GM23248 (cell line): Measurements from ENCODE around the gene MPRIP.

Experiments used
- EZH2 ChIP-seq: fragments of 200-600 bp; sonication (generic); IDR thresholded peaks from 2 replicates; pipeline ENCODE4 v1.6.1; 2018; ENCODE audit warnings: antibody characterized with exemption, mild to moderate bottlenecking; ENCODE audit not compliant: insufficient read depth, poor library complexity, severe bottlenecking
- EZH2phosphoT487 ChIP-seq: fragments of 200-600 bp; sonication (generic); IDR thresholded peaks from 2 replicates; pipeline ENCODE4 v1.6.1; 2018; ENCODE audit warnings: antibody characterized with exemption, moderate library complexity, mild to moderate bottlenecking, low read depth; ENCODE audit not compliant: insufficient read depth

DNA sequence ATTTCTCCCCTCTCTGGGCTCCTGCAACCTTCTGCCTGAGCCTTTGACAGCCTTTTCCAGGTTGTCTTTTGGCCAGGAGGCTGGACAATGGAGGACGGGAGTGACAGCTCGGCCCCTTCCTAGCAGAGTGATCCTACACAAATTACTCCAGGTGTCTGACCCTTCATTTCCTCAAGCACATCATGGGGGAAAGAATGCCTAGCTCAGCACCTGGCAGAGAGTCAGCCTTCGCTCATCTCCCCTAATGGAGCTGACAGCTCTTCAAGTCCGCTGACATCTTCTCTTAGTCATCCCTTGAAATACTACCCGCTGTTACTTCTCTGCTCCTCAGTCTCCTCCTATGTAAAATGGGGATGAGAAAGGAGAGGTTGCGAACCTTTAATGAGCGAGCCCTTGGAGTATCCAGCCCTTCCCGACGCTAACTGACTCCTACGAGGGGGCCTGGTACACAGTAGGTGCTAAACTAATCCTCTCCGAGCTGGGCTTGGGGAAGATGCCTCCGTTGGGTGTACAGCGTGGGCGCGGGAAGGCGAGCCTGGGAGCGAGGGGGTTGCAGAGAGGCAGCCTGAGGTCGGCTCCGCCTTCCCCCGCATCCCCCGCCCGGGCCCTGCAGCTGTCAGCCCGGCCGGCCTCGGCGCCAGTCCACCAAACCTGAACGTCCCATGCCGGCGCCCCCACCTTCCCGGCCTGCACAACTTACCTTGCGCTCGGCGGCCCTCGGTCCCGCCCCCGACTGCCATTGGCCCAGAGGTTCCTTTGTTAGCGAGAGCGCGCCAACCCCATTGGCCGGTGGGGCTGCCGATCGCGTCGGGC, 480 bp upstream of the MPRIP start:
- TF ChIP-seq EZH2 (no peak), EZH2phosphoT487 (no peak)
